Measurements from ENCODE around the gene ATP6V0D1. TPM values are rescaled to one million over a fixed set of nuclear protein-coding genes. Genes with fewer than 3 reads are reported as not detected.

Gene ATP6V0D1
- total and polyA plus RNA-seq, 2 of the 4 experiments (the other 2 are of a cell fraction), result 112 to 124 TPM

DNA sequence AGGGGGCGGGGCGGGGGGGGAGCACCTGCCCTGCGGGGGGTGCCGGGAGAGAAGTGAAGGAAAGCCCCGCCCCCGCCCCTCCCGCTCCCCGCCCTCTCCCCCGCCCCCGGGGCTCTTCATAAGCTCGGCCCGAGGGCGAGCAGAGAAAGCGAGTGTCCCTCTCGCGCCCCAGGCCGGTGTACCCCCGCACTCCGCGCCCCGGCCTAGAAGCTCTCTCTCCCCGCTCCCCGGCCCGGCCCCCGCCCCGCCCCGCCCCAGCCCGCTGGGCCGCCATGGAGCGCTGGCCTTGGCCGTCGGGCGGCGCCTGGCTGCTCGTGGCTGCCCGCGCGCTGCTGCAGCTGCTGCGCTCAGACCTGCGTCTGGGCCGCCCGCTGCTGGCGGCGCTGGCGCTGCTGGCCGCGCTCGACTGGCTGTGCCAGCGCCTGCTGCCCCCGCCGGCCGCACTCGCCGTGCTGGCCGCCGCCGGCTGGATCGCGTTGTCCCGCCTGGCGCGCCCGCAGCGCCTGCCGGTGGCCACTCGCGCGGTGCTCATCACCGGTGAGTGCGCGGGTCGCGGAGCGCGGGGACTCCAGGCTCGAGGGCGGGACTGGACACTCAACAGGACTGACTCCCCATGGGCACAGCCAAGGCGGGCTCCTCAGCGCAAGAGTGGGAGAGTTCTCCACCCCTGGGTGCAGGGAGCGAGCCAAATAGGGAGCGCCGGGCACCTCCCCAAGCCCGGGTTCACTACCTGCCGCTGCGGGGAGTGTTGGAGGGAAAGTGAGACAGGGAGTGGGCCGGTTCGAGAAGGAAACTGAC lies 49.8 kb downstream of the ATP6V0D1 start, which contains the start of gene HSD11B2 (continued):
- peak; percentile 14; the same call in 1 of the 2 replicates for TF ChIP-seq SMC3 (IDR thresholded peaks at IDR 0.05; ENCODE audit: low read depth, low read length)

- Histone ChIP-seq H2BK120ac (ENCODE audit: low read depth, low read length) (no peak overlapping the region), H3K9ac (ENCODE audit: low read depth, low read length) (no peak overlapping the region), H3K79me1 (ENCODE audit: low read depth in 1 of 2, low read length in 2 of 2) (no peaks in the 10 kb centered on the region), H3K9me3 (ENCODE audit: control insufficient read depth, insufficient read depth, low read length) (no peaks in the 10 kb centered on the region), H2BK5ac (ENCODE audit: low read depth, low read length, poor library complexity, severe bottlenecking) (no peak overlapping the region), H2AK9ac (replicated peaks; ENCODE audit: low read depth, low read length, poor library complexity) (peak overlapping the region; percentile 7), H3K27me3 (ENCODE audit: control insufficient read depth, insufficient read depth, low read length) (peaks cover 42% of the 10 kb centered on the region), H3K4me2 (ENCODE audit: low read depth, low read length) (peak overlapping the region; percentile 81), H4K5ac (ENCODE audit: low read depth, low read length) (no peak overlapping the region), H3K23ac (ENCODE audit: low read depth, low read length) (no peak overlapping the region), H2AFZ (replicated peaks; ENCODE audit: low read length, poor library complexity) (peak overlapping the region; percentile 81), H3K9me1 (ENCODE audit: insufficient read depth, low read length) (peaks cover 3% of the 10 kb centered on the region; the same call in 1 of the 2 replicates), H3K36me3 (ENCODE audit: control insufficient read depth, insufficient read depth, low read length) (peaks cover 2% of the 10 kb centered on the region; the same call in 1 of the 2 replicates), H4K20me1 (ENCODE audit: insufficient read depth, low read length) (peaks cover 12% of the 10 kb centered on the region; the same call in 1 of the 2 replicates), H3K4me1 (ENCODE audit: control insufficient read depth, insufficient read depth, low read length) (peaks cover 5% of the 10 kb centered on the region; the same call in 1 of the 2 replicates), H4K8ac (ENCODE audit: low read depth in 2 of 2, low read length in 2 of 2) (no peak overlapping the region), H2BK15ac (ENCODE audit: low read depth, low read length) (no peak overlapping the region), H2AK5ac (ENCODE audit: low read depth, low read length) (no peak overlapping the region), H3K14ac (replicated peaks; ENCODE audit: low read depth, low read length) (no peak overlapping the region), H4K91ac (ENCODE audit: insufficient read depth, low read depth, low read length) (no peak overlapping the region), H3K56ac (ENCODE audit: extremely low read depth, insufficient read depth, low read length) (no peak overlapping the region), H2BK20ac (ENCODE audit: low read depth, low read length) (no peak overlapping the region), H3K4ac (ENCODE audit: low read depth, low read length) (no peak overlapping the region), H3K27ac (ENCODE audit: insufficient read depth, low read length) (no peak overlapping the region), H3K4me3 (ENCODE audit: insufficient read depth, low read depth, low read length) (peak overlapping the region; percentile 20), H3K18ac (ENCODE audit: low read depth, low read length) (no peak overlapping the region)
- WGBS, 2 experiments (ENCODE audit: extremely low coverage in 2 of 2, insufficient read length in 1 of 2), result 1% methylated on average over 22 of the region's 53 CpGs; no CpG with 5 or more reads in 1 of the 2 experiments
- TF ChIP-seq ELK1 (IDR thresholded peaks at IDR 0.05; ENCODE audit: borderline replicate concordance, low read depth, low read length) (no peak), RFX5 (IDR thresholded peaks at IDR 0.05; ENCODE audit: low read depth, low read length) (no peak), MXI1 (IDR thresholded peaks at IDR 0.05; ENCODE audit: borderline replicate concordance, low read depth, low read length) (no peak), MAZ (IDR thresholded peaks at IDR 0.05; ENCODE audit: borderline replicate concordance, low read depth, low read length) (no peak), MAFK (IDR thresholded peaks at IDR 0.05; ENCODE audit: low read depth, low read length) (no peak), RAD21 (IDR thresholded peaks at IDR 0.05; ENCODE audit: low read length) (no peak), USF2 (IDR thresholded peaks at IDR 0.05; ENCODE audit: low read depth, low read length) (no peak), FOS (IDR thresholded peaks at IDR 0.05; ENCODE audit: low read depth, low read length) (no peak)
- ATAC-seq (ENCODE audit: low read depth) (peak; percentile 15), DNase-seq (no peak)
- no TSS peak for BruUV-seq (replicated peaks)
- ChIA-PET POLR2A (ENCODE audit: unreplicated experiment) (no interaction called here), CTCF (no interaction called here)
- dilution Hi-C loops (cut with HindIII; ENCODE audit: low sequenced_read_pairs, unreplicated experiment) (no loop called here), intact Hi-C loops (cut with micrococcal nuclease) (no loop called here), in situ Hi-C loops (cut with MboI; ENCODE audit: low sequenced_read_pairs) (no loop called here)
Measured at GRCh38 chr16:67430504-67430976, 50.4 kb downstream of the ATP6V0D1 start.
